ENCODE results near the gene PCCA.

- TF ChIP-seq CTCF (IDR thresholded peaks at IDR 0.05) (no peak), POLR2A (IDR thresholded peaks at IDR 0.05) (no peak)
Measured at GRCh38 chr13:100148422-100148821, 59.5 kb downstream of the PCCA start.

All from adrenal gland (tissue), 5 donors.